T-helper 22 cell (primary cell): Measurements from ENCODE around the gene HSD17B8.

Source experiments
- DNase-seq: peaks from one replicate; pipeline ENCODE4 v3.0.0-alpha.2; 2020; ENCODE audit warnings: low read depth

The HSD17B8 gene

GRCh38 chr6:33241968-33242367, 37.5 kb downstream of the HSD17B8 start:
- no peak for DNase-seq

GRCh38 chr6:33243476-33243875, 39.0 kb downstream of the HSD17B8 start:
- no peak for DNase-seq

GRCh38 chr6:33247977-33248642, 43.7 kb downstream of the HSD17B8 start:
- DNase-seq = peak; percentile 71

- DNase-seq = peak; percentile 28
These were observed 44.1 kb downstream of the HSD17B8 start for GRCh38 chr6:33248643-33248931.

DNA sequence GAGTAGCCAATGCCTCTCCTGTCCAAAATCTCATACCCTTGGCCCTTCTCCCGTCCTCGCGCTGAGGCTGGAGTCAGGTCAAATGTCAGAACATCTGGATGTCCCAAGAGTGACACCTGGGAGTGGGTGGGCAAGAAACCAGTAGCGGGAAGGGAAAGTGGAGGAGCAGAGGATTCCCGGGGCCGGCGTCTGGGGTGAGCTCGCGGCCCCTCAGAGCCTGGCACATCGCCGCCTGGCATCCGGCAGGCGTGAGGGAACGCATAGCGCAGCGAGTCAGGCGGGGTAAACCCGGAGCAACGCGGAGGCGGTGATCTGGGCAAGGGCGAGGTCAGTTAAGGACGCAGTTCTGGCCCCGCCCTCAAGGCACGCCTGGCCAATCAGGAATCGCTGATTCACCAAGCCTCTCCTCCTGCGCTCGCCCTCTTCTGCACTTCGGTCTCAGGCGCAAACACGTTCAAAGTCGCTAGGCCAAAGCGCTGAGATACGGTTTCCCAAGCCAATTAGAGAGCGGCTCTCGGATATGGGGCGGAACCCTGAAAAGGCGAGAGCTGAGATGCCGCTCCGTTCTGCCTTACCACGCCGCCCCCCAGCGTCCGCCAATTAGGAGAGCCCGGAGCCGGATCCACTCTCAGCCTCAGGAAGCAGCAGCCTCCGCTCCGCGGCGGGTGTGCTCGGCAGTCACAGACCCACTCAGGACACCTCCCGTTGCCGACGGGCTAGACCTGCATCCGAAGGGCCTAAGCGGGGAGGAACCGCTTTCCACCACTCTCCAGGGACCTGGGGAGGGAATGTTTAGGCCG, 44.7 kb downstream of the HSD17B8 start:
- peak; percentile 96 for DNase-seq

GRCh38 chr6:33249732-33250630, 45.5 kb downstream of the HSD17B8 start:
- DNase-seq = no peak

DNA sequence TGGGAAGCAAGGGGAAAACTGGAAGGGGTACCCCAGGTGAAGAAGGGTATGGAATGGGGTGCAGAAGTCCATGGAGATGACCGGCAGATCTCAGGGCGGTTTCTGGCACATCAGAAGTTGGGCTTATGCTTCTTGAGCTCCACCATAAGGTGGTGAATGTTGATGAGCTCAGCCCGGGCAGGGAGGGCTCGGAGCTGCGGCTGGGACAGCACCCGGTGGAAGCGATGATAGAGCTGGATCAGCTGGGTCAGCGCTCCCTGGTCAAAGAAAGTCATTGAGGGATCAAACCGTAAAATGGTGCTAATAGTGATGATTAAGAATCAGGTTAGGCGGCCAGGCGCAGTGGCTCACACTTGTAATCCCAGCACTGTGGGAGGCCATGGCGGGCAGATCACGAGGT, 46.3 kb downstream of the HSD17B8 start:
- DNase-seq = no peak

GRCh38 chr6:33251395-33252012, 47.0 kb downstream of the HSD17B8 start:
- DNase-seq = no peak

GRCh38 chr6:33252759-33253158, 48.3 kb downstream of the HSD17B8 start:
- DNase-seq = no peak

- no peak for DNase-seq
These were observed 50.1 kb downstream of the HSD17B8 start for GRCh38 chr6:33254591-33254990.
